A549 treated with dexamethasone at 1 μM for 4 hours (cell line): ENCODE data around the gene MIER3. TPM values are rescaled to one million over a fixed set of nuclear protein-coding genes. Genes with fewer than 3 reads are reported as not detected.

Experiments
- total RNA-seq: library from RNA; stranded (reverse); fragments of 200-300 nt; extraction: Qiagen RNA extraction; gene quantifications from 5 replicates; pipeline ENCODE4 v1.2.3, GENCODE V29; 2022

MIER3 gene
- 9.9 to 17.4 TPM (median 13.0 TPM) in 5 replicates for total RNA-seq

DNA sequence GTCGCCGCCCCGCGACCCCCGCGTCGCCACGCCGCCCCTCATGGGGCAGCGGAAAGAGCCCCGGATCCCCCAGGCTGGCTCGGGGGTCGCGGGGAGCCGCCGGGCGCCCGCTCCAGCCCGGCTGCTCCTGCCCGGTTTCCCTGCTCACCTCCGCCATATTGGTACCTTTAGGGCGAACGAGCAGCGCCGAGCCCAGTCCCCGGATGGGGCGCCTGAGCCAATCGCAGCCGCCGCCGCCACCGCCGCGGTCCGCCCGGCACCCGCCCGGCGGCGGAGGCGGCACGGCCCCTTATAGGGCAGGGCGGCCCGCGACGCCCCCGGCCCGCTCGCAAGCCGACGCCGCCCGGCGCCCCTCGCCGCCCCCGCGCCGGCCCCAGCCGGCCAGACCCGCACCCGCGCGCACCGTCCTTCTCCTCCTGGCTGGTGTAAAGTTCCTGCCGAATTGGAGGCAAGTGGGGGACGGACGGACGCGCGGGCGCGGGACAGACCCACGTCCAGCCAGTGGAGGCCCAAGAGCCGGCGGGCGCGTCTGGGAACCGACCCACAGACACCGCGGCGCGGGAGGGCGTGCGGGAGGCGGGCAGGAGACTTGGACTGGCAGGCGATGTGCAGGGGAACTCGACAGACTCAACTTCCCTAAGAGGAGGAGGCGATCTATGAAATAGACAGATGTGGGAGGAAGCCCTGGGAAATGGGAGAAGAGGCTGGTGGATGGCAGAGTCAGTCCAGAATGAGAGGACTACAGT lies at the start of gene MIER3:
TSS of gene MIER3 (minus strand) at position 178 of the 746 bp plus-strand sequence. CDS start at position 157, 21 bp downstream.

GRCh38 chr5:56909294-56910209 lies 42.4 kb downstream of the MIER3 start, which contains the start of gene SETD9:
Gene SETD9 (plus strand): TSS chr5:56909596. CDS start chr5:56909646, 50 bp downstream.

Other genes starting within 250 kb of the MIER3 start
- 0.96 to 2.1 TPM (median 1.8 TPM) in 5 replicates for gene MAP3K1, start 136.6 kb downstream of the MIER3 start, total RNA-seq
- 5.3 to 6.7 TPM (median 6.3 TPM) in 5 replicates for gene SETD9, start 42.5 kb downstream of the MIER3 start, total RNA-seq
- gene GPBP1, start 221.9 kb upstream of the MIER3 start, total RNA-seq = 39.5 to 48.4 TPM (median 40.6 TPM) in 5 replicates